ENCODE results near the gene HMGCS1.
"Not testable (repeated sequence)": the region's sequence is repeated elsewhere in the genome, so short reads cannot be mapped to it uniquely, and the experiment has no call there.

Gene HMGCS1

GRCh38 chr5:43274435-43275114 is 38.6 kb downstream of the HMGCS1 start:
- H3K9me3 Mint-ChIP-seq, result no peaks in the 10 kb centered on the region
- H3K27me3 Mint-ChIP-seq (ENCODE audit: low read depth), result peaks cover 11% of the 10 kb centered on the region
- no peaks in the 10 kb centered on the region for H3K4me1 Mint-ChIP-seq (ENCODE audit: low read depth)
- H3K4me3 Mint-ChIP-seq, result no peak overlapping the region
- no peak overlapping the region for H3K27ac Mint-ChIP-seq
- no peaks in the 10 kb centered on the region for H3K36me3 Mint-ChIP-seq (ENCODE audit: low read depth)

- no peaks in the 10 kb centered on the region for H3K4me1 Mint-ChIP-seq (ENCODE audit: low read depth)
- no peaks in the 10 kb centered on the region for H3K36me3 Mint-ChIP-seq (ENCODE audit: low read depth)
- H3K27me3 Mint-ChIP-seq (ENCODE audit: low read depth), result peaks cover 11% of the 10 kb centered on the region
- no peak overlapping the region for H3K27ac Mint-ChIP-seq
- H3K9me3 Mint-ChIP-seq, result peaks cover 3% of the 10 kb centered on the region
- H3K4me3 Mint-ChIP-seq, result no peak overlapping the region
Measured at GRCh38 chr5:43273552-43273951, 39.7 kb downstream of the HMGCS1 start.

GRCh38 chr5:43270645-43271044 is 42.6 kb downstream of the HMGCS1 start:
- Mint-ChIP-seq H3K27ac (no peak overlapping the region), H3K9me3 (peaks cover 19% of the 10 kb centered on the region), H3K36me3 (ENCODE audit: low read depth) (peaks cover 8% of the 10 kb centered on the region), H3K4me3 (no peak overlapping the region), H3K4me1 (ENCODE audit: low read depth) (peaks cover 11% of the 10 kb centered on the region), H3K27me3 (ENCODE audit: low read depth) (peaks cover 11% of the 10 kb centered on the region)

GRCh38 chr5:43268188-43268820 is 44.9 kb downstream of the HMGCS1 start:
- Mint-ChIP-seq H3K27me3 (ENCODE audit: low read depth) (peaks cover 28% of the 10 kb centered on the region), H3K27ac (no peak overlapping the region), H3K9me3 (peaks cover 24% of the 10 kb centered on the region), H3K4me3 (no peak overlapping the region), H3K36me3 (ENCODE audit: low read depth) (peaks cover 8% of the 10 kb centered on the region), H3K4me1 (ENCODE audit: low read depth) (peaks cover 11% of the 10 kb centered on the region)

- H3K27ac Mint-ChIP-seq, result not testable (repeated sequence)
Measured at GRCh38 chr5:43262269-43262668, 50.9 kb downstream of the HMGCS1 start.

GRCh38 chr5:43258116-43258515 is 55.1 kb downstream of the HMGCS1 start:
- peaks cover 42% of the 10 kb centered on the region for H3K27me3 Mint-ChIP-seq (ENCODE audit: low read depth)
- H3K4me1 Mint-ChIP-seq (ENCODE audit: low read depth), result no peaks in the 10 kb centered on the region
- H3K36me3 Mint-ChIP-seq (ENCODE audit: low read depth), result no peaks in the 10 kb centered on the region
- no peak overlapping the region for H3K4me3 Mint-ChIP-seq
- H3K27ac Mint-ChIP-seq, result no peak overlapping the region
- H3K9me3 Mint-ChIP-seq, result peaks cover 4% of the 10 kb centered on the region

More at GRCh38 chr5:43262269-43262668, 50.9 kb downstream of the HMGCS1 start:
- peaks cover 18% of the 10 kb centered on the region for H3K9me3 Mint-ChIP-seq
- H3K4me3 Mint-ChIP-seq; H3K36me3 Mint-ChIP-seq (ENCODE audit: low read depth); H3K4me1 Mint-ChIP-seq (ENCODE audit: low read depth): not testable (repeated sequence)
- peaks cover 33% of the 10 kb centered on the region for H3K27me3 Mint-ChIP-seq (ENCODE audit: low read depth)

- H3K36me3 Mint-ChIP-seq (ENCODE audit: low read depth), result no peaks in the 10 kb centered on the region
- H3K27me3 Mint-ChIP-seq (ENCODE audit: low read depth), result peaks cover 34% of the 10 kb centered on the region
- no peak overlapping the region for H3K27ac Mint-ChIP-seq
- H3K4me1 Mint-ChIP-seq (ENCODE audit: low read depth), result no peaks in the 10 kb centered on the region
- no peak overlapping the region for H3K4me3 Mint-ChIP-seq
- H3K9me3 Mint-ChIP-seq, result no peaks in the 10 kb centered on the region
Measured at GRCh38 chr5:43256261-43256966, 56.8 kb downstream of the HMGCS1 start.

- H3K36me3 Mint-ChIP-seq (ENCODE audit: low read depth), result no peaks in the 10 kb centered on the region
- no peaks in the 10 kb centered on the region for H3K4me1 Mint-ChIP-seq (ENCODE audit: low read depth)
- no peak overlapping the region for H3K4me3 Mint-ChIP-seq
- peaks cover 34% of the 10 kb centered on the region for H3K27me3 Mint-ChIP-seq (ENCODE audit: low read depth)
- H3K9me3 Mint-ChIP-seq, result no peaks in the 10 kb centered on the region
- H3K27ac Mint-ChIP-seq, result no peak overlapping the region
Measured at GRCh38 chr5:43255704-43256103, 57.5 kb downstream of the HMGCS1 start.

GRCh38 chr5:43251754-43252153 is 61.5 kb downstream of the HMGCS1 start:
- Mint-ChIP-seq H3K9me3 (no peaks in the 10 kb centered on the region), H3K4me3 (no peak overlapping the region), H3K36me3 (ENCODE audit: low read depth) (no peaks in the 10 kb centered on the region), H3K4me1 (ENCODE audit: low read depth) (no peaks in the 10 kb centered on the region), H3K27me3 (ENCODE audit: low read depth) (peaks cover 30% of the 10 kb centered on the region), H3K27ac (no peak overlapping the region)

- H3K27me3 Mint-ChIP-seq (ENCODE audit: low read depth), result peaks cover 20% of the 10 kb centered on the region
- no peaks in the 10 kb centered on the region for H3K9me3 Mint-ChIP-seq
- no peak overlapping the region for H3K27ac Mint-ChIP-seq
- H3K36me3 Mint-ChIP-seq (ENCODE audit: low read depth), result no peaks in the 10 kb centered on the region
- no peaks in the 10 kb centered on the region for H3K4me1 Mint-ChIP-seq (ENCODE audit: low read depth)
- H3K4me3 Mint-ChIP-seq, result no peak overlapping the region
Measured at GRCh38 chr5:43245724-43246385, 67.4 kb downstream of the HMGCS1 start.

- Mint-ChIP-seq H3K9me3 (no peaks in the 10 kb centered on the region), H3K27ac (no peak overlapping the region), H3K4me3 (no peak overlapping the region), H3K4me1 (ENCODE audit: low read depth) (no peaks in the 10 kb centered on the region), H3K27me3 (ENCODE audit: low read depth) (peaks cover 23% of the 10 kb centered on the region), H3K36me3 (ENCODE audit: low read depth) (no peaks in the 10 kb centered on the region)
Measured at GRCh38 chr5:43244823-43245565, 68.2 kb downstream of the HMGCS1 start.

GRCh38 chr5:43243270-43243669 is 69.9 kb downstream of the HMGCS1 start:
- H3K36me3 Mint-ChIP-seq (ENCODE audit: low read depth), result no peaks in the 10 kb centered on the region
- H3K9me3 Mint-ChIP-seq, result no peaks in the 10 kb centered on the region
- no peak overlapping the region for H3K27ac Mint-ChIP-seq
- H3K4me3 Mint-ChIP-seq, result no peak overlapping the region
- H3K27me3 Mint-ChIP-seq (ENCODE audit: low read depth), result peaks cover 22% of the 10 kb centered on the region
- H3K4me1 Mint-ChIP-seq (ENCODE audit: low read depth), result no peaks in the 10 kb centered on the region

GRCh38 chr5:43242196-43242595 is 71.0 kb downstream of the HMGCS1 start:
- H3K27me3 Mint-ChIP-seq (ENCODE audit: low read depth), result peaks cover 19% of the 10 kb centered on the region
- no peaks in the 10 kb centered on the region for H3K36me3 Mint-ChIP-seq (ENCODE audit: low read depth)

More at GRCh38 chr5:43242196-43242595, 71.0 kb downstream of the HMGCS1 start:
- Mint-ChIP-seq H3K9me3 (no peaks in the 10 kb centered on the region), H3K4me1 (ENCODE audit: low read depth) (no peaks in the 10 kb centered on the region), H3K4me3 (no peak overlapping the region), H3K27ac (no peak overlapping the region)

All from T-helper 1 cell treated with Interleukin-12 subunit alpha and Interleukin-12 subunit beta and Interleukin-4 antibody, amounts not matched to agents 30 μg/mL and 1 μg/mL, for 36 hours (primary cell).